Lower leg skin (tissue), 3 donors: ENCODE data around the gene CMTM6.

ENCODE experiments used
- CTCF ChIP-seq, 3 donors: fragments of 450-650 bp; IDR thresholded peaks; one replicate each; pipeline ENCODE4 v1.5.1; 2016; ENCODE audit warnings: antibody characterized with exemption in 3 of 3, mild to moderate bottlenecking in 3 of 3, moderate library complexity in 2 of 3
- POLR2A ChIP-seq, 2 donors: fragments of 450-650 bp; IDR thresholded peaks; one replicate each; pipeline ENCODE4 v1.6.1; 2016 to 2017; ENCODE audit warnings: antibody characterized with exemption in 2 of 2, mild to moderate bottlenecking in 1 of 2, moderate library complexity in 1 of 2

- TF ChIP-seq CTCF (IDR thresholded peaks at IDR 0.05), result no peak
- no peak for TF ChIP-seq POLR2A (IDR thresholded peaks at IDR 0.05)
Measured at GRCh38 chr3:32495609-32496008, 7.0 kb downstream of the CMTM6 start.
